HG03457 (cell line): ENCODE data around the gene LGR6.

Source experiments
- ATAC-seq: cut with Tn5 transposase; IDR thresholded peaks from one replicate; pipeline ENCODE4 v1.9.1; 2021; ENCODE audit warnings: moderate number of reproducible peaks; ENCODE audit not compliant: unreplicated experiment

LGR6 gene

DNA sequence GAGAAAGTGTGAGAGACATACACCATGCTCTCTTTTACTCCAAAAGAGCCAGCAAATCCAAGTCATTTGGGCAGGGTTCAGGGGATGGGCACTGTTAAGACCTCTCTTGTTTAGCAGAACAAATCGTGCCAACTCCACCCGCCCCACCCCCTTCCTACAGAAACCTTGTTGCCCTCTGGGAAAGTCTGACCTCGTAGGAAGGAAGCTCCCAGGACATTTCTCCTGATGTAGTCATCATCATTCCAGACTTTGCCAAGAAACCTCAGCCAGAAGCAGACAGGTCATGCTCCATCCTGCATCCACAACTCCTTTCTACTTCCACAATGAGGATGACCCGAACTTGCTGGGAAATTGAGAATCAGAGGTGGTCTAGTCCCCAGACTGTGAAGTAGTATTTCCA is 90.4 kb downstream of the LGR6 start:
- ATAC-seq = no peak

- no peak for ATAC-seq
Observed at GRCh38 chr1:202285908-202286307, 92.3 kb downstream of the LGR6 start.

- no peak for ATAC-seq
Observed at GRCh38 chr1:202286622-202287097, 93.1 kb downstream of the LGR6 start.

GRCh38 chr1:202287196-202287595 is 93.6 kb downstream of the LGR6 start:
- ATAC-seq = no peak

DNA sequence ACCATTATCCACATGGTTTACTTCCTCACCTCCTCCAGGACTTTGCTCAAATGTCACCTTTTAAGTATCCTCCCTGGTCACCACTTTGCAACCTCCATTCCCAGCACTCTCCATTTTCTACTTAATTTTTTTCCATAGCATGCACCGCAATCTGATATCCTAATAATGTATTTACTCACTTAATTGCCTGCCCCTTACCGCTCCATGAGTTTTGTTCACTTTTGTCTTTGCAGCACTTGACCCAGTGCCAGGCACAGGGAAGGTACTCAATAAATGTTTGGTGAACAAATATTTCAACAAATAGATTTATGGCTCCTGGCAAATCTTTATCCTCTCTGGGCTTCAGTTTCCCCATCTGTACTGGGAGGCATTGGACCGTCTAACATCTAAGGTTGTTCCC is 94.6 kb downstream of the LGR6 start:
- no peak for ATAC-seq

DNA sequence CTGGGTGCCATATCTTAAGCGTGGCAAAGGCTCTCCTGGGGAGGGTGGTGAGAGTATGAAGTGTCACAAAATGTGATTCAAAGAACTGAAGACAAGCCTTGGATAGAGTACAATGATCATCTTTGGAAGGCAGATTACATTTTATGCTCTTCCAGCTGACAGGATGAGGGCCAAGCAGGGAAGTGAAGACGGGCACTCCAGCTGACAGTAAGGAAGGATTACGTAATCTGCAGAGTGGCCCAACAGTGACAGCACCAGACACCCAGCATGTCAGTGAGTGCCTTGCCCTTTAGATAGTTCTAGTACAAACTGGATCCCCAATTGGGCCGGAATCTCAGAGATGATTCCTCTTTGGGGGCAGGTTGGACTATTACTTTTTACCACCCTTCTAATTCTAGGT is 95.4 kb downstream of the LGR6 start:
- no peak for ATAC-seq

DNA sequence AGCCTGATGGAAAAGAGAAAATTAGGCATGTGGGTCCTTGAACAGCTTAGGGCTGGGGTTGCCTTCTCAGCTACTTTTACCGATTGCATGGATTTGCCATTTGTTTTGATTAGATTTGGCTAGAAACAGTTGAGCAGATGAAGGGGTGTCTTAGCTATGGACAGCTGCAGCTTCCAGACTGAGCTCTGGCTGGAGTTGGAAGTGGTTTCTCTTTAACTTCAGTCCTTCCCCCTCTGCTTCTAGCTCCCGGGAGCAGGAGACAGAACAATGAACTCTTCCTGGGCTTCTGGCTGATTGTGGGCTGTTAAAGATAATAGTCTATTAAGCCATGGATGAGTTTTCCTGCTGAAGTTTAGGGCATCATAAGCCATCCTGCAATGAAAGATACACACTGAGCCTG is 97.4 kb downstream of the LGR6 start:
- no peak for ATAC-seq

DNA sequence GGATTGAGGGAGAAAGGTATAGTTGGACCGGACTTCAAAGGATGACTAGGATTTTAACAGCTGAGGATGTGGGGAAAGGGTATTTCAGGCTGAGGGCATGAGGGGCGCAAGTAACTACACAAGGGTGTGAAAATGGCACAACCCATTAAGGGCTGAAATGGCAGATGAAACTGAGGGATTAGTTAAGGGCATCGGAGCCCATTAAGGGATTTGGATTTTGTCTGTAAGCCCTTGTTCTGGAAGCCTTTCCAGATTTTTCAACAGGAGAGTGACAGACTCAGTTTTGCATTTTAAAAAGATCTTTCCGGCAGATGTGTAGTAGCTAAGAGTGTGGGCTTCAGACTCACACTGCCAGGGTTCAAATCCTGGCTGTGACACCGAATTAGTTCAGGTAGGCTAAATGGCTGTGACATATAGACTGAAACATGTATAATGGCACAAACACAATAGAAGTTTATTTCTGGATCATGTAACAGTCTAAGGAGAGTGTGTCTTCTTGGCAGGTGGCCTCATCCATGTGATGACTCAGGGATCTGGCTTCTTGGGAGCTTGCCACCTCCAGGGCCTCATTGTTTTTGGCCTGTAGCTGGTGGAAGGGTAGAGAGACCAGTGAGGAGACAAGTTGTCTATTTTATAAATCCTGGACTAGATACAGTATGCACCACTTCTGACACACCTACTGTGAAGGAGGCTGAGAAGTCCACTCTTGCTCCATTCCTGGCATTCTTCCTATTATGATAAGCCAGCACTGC is 98.5 kb downstream of the LGR6 start:
- no peak for ATAC-seq

- ATAC-seq = no peak
Observed at GRCh38 chr1:202292773-202293172, 99.2 kb downstream of the LGR6 start.

DNA sequence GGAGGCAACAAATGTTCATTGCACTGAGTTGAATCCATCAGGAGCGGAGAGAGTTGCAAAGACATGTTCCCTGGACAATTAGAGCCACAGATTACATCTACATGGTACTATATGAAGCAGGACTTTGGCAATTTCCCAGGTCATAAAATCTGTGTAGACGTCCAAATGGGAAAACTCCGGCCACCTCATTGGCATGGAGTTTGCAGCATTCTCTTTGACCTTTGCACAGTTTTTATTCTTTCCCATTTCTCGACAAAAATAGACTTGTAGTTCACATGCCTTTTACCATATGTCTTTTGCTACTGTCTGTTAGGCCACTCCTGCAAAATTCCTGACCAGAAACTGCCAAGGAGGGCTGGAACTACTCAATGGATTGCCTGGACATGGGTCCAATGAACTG is 100.0 kb downstream of the LGR6 start:
- ATAC-seq = no peak

- no peak for ATAC-seq
Observed at GRCh38 chr1:202302166-202302565, 108.6 kb downstream of the LGR6 start.

DNA sequence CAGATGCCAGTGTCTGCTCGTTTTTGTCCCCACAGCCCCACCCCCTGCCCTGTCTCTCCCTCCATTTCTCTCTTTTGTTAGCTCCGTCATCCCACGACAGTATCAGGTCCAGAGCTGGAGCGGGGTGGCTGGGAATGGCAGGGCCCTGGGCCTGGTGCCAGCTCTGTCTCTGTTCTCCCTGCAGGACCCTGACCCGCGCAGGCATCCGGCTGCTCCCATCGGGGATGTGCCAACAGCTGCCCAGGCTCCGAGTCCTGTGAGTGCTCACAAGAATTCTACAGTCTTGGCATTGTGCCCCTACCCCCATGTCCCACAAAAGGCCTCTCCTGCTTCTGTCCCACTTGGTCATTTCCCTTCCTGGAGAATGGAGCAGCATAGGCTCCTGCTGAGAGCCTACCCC is 110.8 kb downstream of the LGR6 start:
- no peak for ATAC-seq

GRCh38 chr1:202305168-202305567 is 111.6 kb downstream of the LGR6 start:
- ATAC-seq = no peak

- ATAC-seq = no peak
Observed at GRCh38 chr1:202306535-202307345, 113.1 kb downstream of the LGR6 start.

DNA sequence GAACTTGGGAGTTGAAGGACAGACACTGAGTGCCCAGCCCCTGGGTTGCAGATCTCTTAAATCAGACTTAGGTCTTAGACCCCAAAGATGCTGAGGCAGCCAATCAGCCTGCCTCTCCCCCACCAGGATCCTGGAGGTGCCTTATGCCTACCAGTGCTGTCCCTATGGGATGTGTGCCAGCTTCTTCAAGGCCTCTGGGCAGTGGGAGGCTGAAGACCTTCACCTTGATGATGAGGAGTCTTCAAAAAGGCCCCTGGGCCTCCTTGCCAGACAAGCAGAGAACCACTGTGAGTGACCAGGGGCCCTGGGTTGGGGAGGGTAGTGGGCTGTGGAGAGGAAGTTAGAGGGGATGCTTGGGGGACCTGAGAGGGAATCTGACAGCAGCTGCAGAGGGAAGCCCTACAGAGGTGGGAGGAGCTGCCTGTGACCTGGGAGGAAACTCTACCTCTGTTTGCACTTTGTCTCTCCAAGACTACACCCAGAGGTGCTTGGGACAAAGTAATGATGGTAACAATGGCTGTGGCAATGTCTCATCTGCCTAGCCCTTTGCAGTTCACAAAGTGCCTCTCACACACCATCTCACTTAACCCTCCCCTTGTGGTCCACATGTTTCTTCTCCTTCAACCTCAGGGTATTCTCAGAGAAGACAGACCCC is 116.6 kb downstream of the LGR6 start:
- no peak for ATAC-seq

GRCh38 chr1:202310746-202311145 is 117.1 kb downstream of the LGR6 start:
- no peak for ATAC-seq

DNA sequence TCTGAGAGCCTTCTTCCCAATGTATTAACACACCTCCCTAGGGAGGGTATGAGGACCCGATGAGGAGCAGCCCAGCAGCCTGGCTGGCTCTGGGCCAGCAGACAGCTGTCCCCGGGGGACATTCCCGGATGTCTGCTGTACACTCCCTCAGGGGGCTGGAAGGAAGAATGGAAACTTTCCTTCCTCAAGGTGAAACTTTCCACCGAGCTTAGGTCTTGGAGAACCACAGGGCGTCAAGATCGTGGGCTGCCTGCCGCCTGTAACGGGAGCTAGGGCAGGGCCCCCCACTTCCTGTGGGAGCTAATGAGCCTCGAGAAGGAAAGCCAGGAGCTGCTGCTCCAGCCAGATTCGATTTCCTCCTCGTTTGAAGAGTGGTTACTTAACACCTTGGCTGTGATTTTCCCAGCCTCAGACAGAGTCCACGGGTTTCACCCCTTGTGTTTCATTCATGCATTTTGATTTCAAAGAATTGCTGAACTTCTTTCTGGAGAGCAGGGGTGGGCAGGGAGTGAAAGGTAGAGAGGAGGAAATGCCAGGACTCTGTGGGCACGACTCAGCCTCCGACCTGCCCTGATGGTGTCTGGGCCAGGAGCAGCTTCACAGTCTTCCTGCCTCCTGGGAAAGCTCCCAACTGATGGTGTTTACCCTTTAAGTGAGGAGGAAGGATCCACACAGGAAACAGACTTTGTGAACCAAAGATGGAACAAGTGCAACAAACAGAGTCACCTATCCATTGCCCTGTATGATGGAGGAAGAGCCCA is 118.5 kb downstream of the LGR6 start:
- ATAC-seq = no peak

DNA sequence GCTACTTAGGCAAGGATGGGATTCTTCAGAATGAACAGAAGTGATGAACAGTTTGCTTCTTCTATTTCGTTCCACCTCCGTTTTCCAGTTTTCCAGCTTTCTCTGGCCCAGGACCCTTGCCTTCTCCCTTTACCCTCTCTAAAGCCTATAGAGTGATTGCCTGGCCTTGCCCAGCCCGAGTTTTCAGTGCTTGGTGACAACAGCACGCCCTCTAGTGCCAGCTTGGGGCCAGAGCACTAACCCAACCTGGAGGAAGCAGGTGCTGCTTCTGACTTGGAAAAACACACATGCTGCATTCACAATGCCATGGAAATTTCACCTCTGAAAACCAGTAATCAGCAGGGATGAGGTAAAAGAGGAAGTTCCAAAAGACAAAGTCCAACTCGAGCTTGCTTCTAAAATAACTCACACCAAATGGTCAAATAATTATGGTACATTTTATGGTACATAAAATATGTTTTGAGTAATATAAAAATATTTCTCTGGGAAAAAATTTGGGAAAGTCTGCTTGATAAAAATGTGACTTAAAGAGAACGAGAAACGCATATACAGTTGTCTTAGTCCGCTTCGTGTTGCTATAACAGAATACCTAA is 122.1 kb downstream of the LGR6 start:
- no peak for ATAC-seq

DNA sequence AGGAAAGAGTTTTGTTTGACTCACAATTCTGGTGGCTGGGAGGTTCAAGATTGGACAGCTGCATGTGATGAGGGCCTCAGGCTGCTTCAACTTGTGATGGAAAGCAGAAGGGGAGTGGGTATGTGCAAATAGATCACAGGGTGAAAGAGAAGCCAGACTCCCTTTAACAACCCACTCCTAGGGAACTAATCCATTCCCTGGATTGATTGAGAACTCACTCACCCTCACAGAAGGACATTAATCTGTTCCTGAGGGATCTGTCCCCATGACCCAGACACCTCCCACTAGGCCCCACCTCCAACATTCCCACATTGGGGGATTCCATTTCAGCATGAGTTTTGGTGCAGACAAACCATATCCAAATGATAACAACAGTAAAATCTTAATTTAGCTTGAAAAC is 122.6 kb downstream of the LGR6 start:
- ATAC-seq = no peak
